LNCaP clone FGC (cell line): ENCODE data around the gene AZIN2.

Experiments used
- DNase-seq: peaks from one replicate; pipeline ENCODE4 v3.0.0-alpha.2; 2011; ENCODE audit warnings: low read depth
- H3K4me3 ChIP-seq: 2 replicates; pipeline ENCODE4 v1.5.1; 2011; ENCODE audit warnings: mild to moderate bottlenecking, low read depth, low read length, control low read depth
- CTCF ChIP-seq: IDR thresholded peaks from 2 replicates; pipeline ENCODE4 v1.5.1; 2012; ENCODE audit warnings: mild to moderate bottlenecking; ENCODE audit not compliant: control insufficient read depth, insufficient read depth; ENCODE audit errors: extremely low read depth

Gene AZIN2

GRCh38 chr1:33110477-33110876, 29.5 kb downstream of the AZIN2 start:
- DNase-seq: no peak
- no peak overlapping the region for H3K4me3 ChIP-seq
- no peak for TF ChIP-seq CTCF

- peak; percentile 26 for DNase-seq
- peak; percentile 89 for TF ChIP-seq CTCF
These were observed 31.0 kb downstream of the AZIN2 start for GRCh38 chr1:33111965-33112364.

GRCh38 chr1:33117440-33118085, 36.6 kb downstream of the AZIN2 start:
- no peak for TF ChIP-seq CTCF
- no peak for DNase-seq

More at GRCh38 chr1:33111965-33112364, 31.0 kb downstream of the AZIN2 start:
- H3K4me3 ChIP-seq: no peak overlapping the region

GRCh38 chr1:33118274-33118673, 37.3 kb downstream of the AZIN2 start:
- TF ChIP-seq CTCF: no peak
- DNase-seq: no peak

More at GRCh38 chr1:33117440-33118085, 36.6 kb downstream of the AZIN2 start:
- no peak overlapping the region for H3K4me3 ChIP-seq

GRCh38 chr1:33119050-33119449, 38.1 kb downstream of the AZIN2 start:
- no peak for DNase-seq
- no peak overlapping the region for H3K4me3 ChIP-seq
- no peak for TF ChIP-seq CTCF

More at GRCh38 chr1:33118274-33118673, 37.3 kb downstream of the AZIN2 start:
- no peak overlapping the region for H3K4me3 ChIP-seq

- DNase-seq: no peak
- no peak overlapping the region for H3K4me3 ChIP-seq
- TF ChIP-seq CTCF: no peak
These were observed 38.7 kb downstream of the AZIN2 start for GRCh38 chr1:33119532-33120217.
